K562 (cell line): Measurements from ENCODE around the gene ANXA3. TPM values are rescaled to one million over a fixed set of nuclear protein-coding genes. Genes with fewer than 3 reads are reported as not detected.
A peak's percentile ranks its signal among the peaks of the same experiment; 100 is the strongest.

Experiments used
- MAZ ChIP-seq, 2 experiments: fragments of 450-650 bp in 1 of 2; sonication (generic) in 1 of 2; formaldehyde crosslinking; IDR thresholded peaks in 1 of 2; conservative IDR thresholded peaks in 1 of 2; 2 replicates each; pipeline versions ENCODE4 v1.4.0 to v1.5.0; 2020; ENCODE audit warnings: mild to moderate bottlenecking in 1 of 2, missing genetic modification reagents in 1 of 2
- POLR2AphosphoS5 ChIP-seq: IDR thresholded peaks from 2 replicates; pipeline ENCODE4 v1.6.1; 2011; ENCODE audit warnings: mild to moderate bottlenecking, low read depth, low read length, moderate library complexity; ENCODE audit not compliant: control insufficient read depth, insufficient read depth
- TRIM24 ChIP-seq, 2 experiments: fragments of 450-650 bp; IDR thresholded peaks; 2 replicates each; pipeline ENCODE4 v1.6.1; 2016
- ZKSCAN8 ChIP-seq: fragments of 200-800 bp; sonication (Bioruptor generic); IDR thresholded peaks from 2 replicates; pipeline ENCODE4 v1.6.1; 2016; ENCODE audit warnings: missing genetic modification characterization, missing compliant biosample characterization
- ZNF175 ChIP-seq: fragments of 200-800 bp; sonication (Bioruptor generic); IDR thresholded peaks from 2 replicates; pipeline ENCODE4 v1.6.1; 2016; ENCODE audit warnings: low read depth, mild to moderate bottlenecking, missing genetic modification characterization, missing compliant biosample characterization
- ZNF253 ChIP-seq: fragments of 250-450 bp; sonication (Bioruptor Pico); conservative IDR thresholded peaks from 2 replicates; pipeline ENCODE4 v1.6.1; 2021; ENCODE audit warnings: mild to moderate bottlenecking
- ZNF263 ChIP-seq: sonication (generic); formaldehyde crosslinking; IDR thresholded peaks from 2 replicates; pipeline ENCODE4 v1.8.0; 2022; ENCODE audit warnings: mild to moderate bottlenecking, missing genetic modification reagents, borderline replicate concordance
- ZNF347 ChIP-seq: fragments of 450-650 bp; formaldehyde crosslinking; IDR thresholded peaks from 2 replicates; pipeline ENCODE4 v1.4.0; 2020; ENCODE audit warnings: low read depth, mild to moderate bottlenecking, moderate library complexity
- ZNF444 ChIP-seq: fragments of 250-450 bp; sonication (Bioruptor Pico); IDR thresholded peaks from 2 replicates; pipeline ENCODE4 v1.4.0; 2020; ENCODE audit warnings: mild to moderate bottlenecking, moderate library complexity
- ZNF79 ChIP-seq: fragments of 250-450 bp; sonication (Bioruptor Pico); IDR thresholded peaks from 2 replicates; pipeline ENCODE4 v1.4.0; 2020; ENCODE audit warnings: low read depth, mild to moderate bottlenecking, moderate library complexity
- polyA plus RNA-seq, 8 experiments: library from polyadenylated mRNA; depleted of rRNA in 4 of 8; stranded (reverse) in 5 of 8; unstranded in 3 of 8; fragments of >200 nt; fragmentation: Nextera tagmentation in 2 of 8; fragmentation: Illumina TruSeq in 1 of 8; extraction: Ambion mirVana in 2 of 8; extraction: Trizol in 1 of 8; gene quantifications; 2 replicates each; pipeline versions ENCODE4 v1.2.1 to v1.2.3, GENCODE V29; 2011 to 2014; ENCODE audit warnings: inconsistent platforms in 1 of 8, missing spikeins in 1 of 8
- total RNA-seq, 7 experiments: library from RNA; depleted of rRNA in 6 of 7; stranded (reverse); fragments of >200 nt in 6 of 7; fragmentation: Illumina TruSeq in 2 of 7; extraction: Trizol in 2 of 7; gene quantifications; 2 replicates each; pipeline versions ENCODE4 v1.2.1 to v1.2.3, GENCODE V29; 2011 to 2021; ENCODE audit warnings: low replicate concordance in 1 of 7
- TF ChIP-seq, protein P1 (sequence below): fragments of 200-800 bp; sonication (Bioruptor generic); IDR thresholded peaks from 2 replicates; pipeline ENCODE4 v1.6.1; 2017; ENCODE audit warnings: missing genetic modification characterization, missing compliant biosample characterization
- TF ChIP-seq, protein P2 (sequence below): fragments of 250-450 bp; sonication (Bioruptor Pico); IDR thresholded peaks from 2 replicates; pipeline ENCODE4 v1.4.0; 2020; ENCODE audit warnings: mild to moderate bottlenecking
- TF ChIP-seq, protein P3 (sequence below): fragments of 250-450 bp; sonication (Bioruptor Pico); IDR thresholded peaks from 2 replicates; pipeline ENCODE4 v1.5.0; 2020; ENCODE audit warnings: mild to moderate bottlenecking, borderline replicate concordance
- TF ChIP-seq, protein P4 (sequence below): fragments of 450-650 bp; formaldehyde crosslinking; IDR thresholded peaks from 2 replicates; pipeline ENCODE4 v1.4.0; 2022; ENCODE audit warnings: missing genetic modification characterization
- TF ChIP-seq, protein P5 (sequence below): IDR thresholded peaks from 2 replicates; pipeline ENCODE4 v1.6.1; 2011; ENCODE audit not compliant: insufficient read length; ENCODE audit errors: extremely low read depth
- TF ChIP-seq, protein P6 (sequence below): IDR thresholded peaks from 2 replicates; pipeline ENCODE4 v1.6.1; 2014; ENCODE audit warnings: antibody characterized with exemption
- TF ChIP-seq, protein P7 (sequence below): fragments of 250-450 bp; sonication (Bioruptor Pico); IDR thresholded peaks from 2 replicates; pipeline ENCODE4 v1.8.0; 2022; ENCODE audit warnings: moderate library complexity, mild to moderate bottlenecking, inconsistent platforms

Gene ANXA3
- total and polyA plus RNA-seq, 9 of the 15 experiments (the other 6 are each of a cell fraction or from before 2014, with no cell fraction given): 6.3 to 15.5 (median 9.8) TPM

DNA sequence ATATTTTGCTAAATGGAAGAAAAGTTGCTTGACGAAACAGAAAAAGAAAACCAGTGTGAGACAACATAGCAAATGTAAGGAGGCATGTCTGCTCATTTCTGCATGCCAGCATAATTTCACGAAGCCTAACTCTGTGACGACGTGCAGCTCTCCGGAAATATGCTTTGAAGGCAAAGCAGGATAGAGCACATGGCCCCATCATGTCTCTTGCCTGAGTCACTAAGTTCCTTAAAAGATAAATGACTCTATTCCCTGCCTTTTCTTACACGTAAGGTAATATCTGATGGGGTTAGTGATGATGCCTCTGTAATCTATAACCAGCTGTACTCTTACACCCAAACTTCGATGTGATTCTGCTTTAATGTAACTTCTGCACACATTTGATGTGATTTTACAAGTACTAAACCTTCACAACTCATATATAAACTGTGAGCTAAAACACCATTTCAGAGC is 64.5 kb downstream of the ANXA3 start (continued):
- TF ChIP-seq, protein P1, sequence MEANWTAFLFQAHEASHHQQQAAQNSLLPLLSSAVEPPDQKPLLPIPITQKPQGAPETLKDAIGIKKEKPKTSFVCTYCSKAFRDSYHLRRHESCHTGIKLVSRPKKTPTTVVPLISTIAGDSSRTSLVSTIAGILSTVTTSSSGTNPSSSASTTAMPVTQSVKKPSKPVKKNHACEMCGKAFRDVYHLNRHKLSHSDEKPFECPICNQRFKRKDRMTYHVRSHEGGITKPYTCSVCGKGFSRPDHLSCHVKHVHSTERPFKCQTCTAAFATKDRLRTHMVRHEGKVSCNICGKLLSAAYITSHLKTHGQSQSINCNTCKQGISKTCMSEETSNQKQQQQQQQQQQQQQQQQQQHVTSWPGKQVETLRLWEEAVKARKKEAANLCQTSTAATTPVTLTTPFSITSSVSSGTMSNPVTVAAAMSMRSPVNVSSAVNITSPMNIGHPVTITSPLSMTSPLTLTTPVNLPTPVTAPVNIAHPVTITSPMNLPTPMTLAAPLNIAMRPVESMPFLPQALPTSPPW: no peak
- TF ChIP-seq, protein P2, sequence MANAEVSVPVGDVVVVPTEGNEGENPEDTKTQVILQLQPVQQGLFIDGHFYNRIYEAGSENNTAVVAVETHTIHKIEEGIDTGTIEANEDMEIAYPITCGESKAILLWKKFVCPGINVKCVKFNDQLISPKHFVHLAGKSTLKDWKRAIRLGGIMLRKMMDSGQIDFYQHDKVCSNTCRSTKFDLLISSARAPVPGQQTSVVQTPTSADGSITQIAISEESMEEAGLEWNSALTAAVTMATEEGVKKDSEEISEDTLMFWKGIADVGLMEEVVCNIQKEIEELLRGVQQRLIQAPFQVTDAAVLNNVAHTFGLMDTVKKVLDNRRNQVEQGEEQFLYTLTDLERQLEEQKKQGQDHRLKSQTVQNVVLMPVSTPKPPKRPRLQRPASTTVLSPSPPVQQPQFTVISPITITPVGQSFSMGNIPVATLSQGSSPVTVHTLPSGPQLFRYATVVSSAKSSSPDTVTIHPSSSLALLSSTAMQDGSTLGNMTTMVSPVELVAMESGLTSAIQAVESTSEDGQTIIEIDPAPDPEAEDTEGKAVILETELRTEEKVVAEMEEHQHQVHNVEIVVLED: no peak
- peak; percentile 49; the same call in 1 of the 2 replicates for TF ChIP-seq ZNF175
- TF ChIP-seq, protein P3, sequence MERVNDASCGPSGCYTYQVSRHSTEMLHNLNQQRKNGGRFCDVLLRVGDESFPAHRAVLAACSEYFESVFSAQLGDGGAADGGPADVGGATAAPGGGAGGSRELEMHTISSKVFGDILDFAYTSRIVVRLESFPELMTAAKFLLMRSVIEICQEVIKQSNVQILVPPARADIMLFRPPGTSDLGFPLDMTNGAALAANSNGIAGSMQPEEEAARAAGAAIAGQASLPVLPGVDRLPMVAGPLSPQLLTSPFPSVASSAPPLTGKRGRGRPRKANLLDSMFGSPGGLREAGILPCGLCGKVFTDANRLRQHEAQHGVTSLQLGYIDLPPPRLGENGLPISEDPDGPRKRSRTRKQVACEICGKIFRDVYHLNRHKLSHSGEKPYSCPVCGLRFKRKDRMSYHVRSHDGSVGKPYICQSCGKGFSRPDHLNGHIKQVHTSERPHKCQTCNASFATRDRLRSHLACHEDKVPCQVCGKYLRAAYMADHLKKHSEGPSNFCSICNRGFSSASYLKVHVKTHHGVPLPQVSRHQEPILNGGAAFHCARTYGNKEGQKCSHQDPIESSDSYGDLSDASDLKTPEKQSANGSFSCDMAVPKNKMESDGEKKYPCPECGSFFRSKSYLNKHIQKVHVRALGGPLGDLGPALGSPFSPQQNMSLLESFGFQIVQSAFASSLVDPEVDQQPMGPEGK (CRISPR knock-in tag): no peak
- TF ChIP-seq ZNF79 (CRISPR knock-in tag): no peak
- TF ChIP-seq, protein P4, sequence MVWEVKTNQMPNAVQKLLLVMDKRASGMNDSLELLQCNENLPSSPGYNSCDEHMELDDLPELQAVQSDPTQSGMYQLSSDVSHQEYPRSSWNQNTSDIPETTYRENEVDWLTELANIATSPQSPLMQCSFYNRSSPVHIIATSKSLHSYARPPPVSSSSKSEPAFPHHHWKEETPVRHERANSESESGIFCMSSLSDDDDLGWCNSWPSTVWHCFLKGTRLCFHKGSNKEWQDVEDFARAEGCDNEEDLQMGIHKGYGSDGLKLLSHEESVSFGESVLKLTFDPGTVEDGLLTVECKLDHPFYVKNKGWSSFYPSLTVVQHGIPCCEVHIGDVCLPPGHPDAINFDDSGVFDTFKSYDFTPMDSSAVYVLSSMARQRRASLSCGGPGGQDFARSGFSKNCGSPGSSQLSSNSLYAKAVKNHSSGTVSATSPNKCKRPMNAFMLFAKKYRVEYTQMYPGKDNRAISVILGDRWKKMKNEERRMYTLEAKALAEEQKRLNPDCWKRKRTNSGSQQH (CRISPR knock-in tag): no peak
- TF ChIP-seq, protein P5, sequence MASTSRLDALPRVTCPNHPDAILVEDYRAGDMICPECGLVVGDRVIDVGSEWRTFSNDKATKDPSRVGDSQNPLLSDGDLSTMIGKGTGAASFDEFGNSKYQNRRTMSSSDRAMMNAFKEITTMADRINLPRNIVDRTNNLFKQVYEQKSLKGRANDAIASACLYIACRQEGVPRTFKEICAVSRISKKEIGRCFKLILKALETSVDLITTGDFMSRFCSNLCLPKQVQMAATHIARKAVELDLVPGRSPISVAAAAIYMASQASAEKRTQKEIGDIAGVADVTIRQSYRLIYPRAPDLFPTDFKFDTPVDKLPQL: no peak
- 0 out of 2 replicates have a peak, but pooled peaks have one; percentile 20 for TF ChIP-seq ZNF444 (CRISPR knock-in tag)
- no peak for TF ChIP-seq TRIM24 (IDR thresholded peaks at IDR 0.05)
- no peak for TF ChIP-seq ZKSCAN8 (CRISPR knock-in tag)
- TF ChIP-seq, protein P6, sequence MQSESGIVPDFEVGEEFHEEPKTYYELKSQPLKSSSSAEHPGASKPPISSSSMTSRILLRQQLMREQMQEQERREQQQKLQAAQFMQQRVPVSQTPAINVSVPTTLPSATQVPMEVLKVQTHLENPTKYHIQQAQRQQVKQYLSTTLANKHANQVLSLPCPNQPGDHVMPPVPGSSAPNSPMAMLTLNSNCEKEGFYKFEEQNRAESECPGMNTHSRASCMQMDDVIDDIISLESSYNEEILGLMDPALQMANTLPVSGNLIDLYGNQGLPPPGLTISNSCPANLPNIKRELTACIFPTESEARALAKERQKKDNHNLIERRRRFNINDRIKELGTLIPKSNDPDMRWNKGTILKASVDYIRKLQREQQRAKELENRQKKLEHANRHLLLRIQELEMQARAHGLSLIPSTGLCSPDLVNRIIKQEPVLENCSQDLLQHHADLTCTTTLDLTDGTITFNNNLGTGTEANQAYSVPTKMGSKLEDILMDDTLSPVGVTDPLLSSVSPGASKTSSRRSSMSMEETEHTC: no peak
- TF ChIP-seq ZNF253: no peak
- TF ChIP-seq MAZ (CRISPR knock-in tag; conservative IDR thresholded peaks at IDR 0.05 in 1 of 2, IDR thresholded peaks at IDR 0.05 in 1 of 2): no peak
- TF ChIP-seq ZNF263 (CRISPR knock-in tag): no peak
- TF ChIP-seq ZNF347: no peak
- TF ChIP-seq, protein P7, sequence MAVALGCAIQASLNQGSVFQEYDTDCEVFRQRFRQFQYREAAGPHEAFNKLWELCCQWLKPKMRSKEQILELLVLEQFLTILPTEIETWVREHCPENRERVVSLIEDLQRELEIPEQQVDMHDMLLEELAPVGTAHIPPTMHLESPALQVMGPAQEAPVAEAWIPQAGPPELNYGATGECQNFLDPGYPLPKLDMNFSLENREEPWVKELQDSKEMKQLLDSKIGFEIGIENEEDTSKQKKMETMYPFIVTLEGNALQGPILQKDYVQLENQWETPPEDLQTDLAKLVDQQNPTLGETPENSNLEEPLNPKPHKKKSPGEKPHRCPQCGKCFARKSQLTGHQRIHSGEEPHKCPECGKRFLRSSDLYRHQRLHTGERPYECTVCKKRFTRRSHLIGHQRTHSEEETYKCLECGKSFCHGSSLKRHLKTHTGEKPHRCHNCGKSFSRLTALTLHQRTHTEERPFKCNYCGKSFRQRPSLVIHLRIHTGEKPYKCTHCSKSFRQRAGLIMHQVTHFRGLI (CRISPR knock-in tag): 0 out of 2 replicates have a peak, but pooled peaks have one; percentile 57
- no peak for TF ChIP-seq POLR2AphosphoS5
